DND-41 (cell line): ENCODE data around the gene SLC11A2.

Experiments
- EZH2 ChIP-seq: IDR thresholded peaks from 3 replicates; pipeline ENCODE4 v1.6.1; 2012; ENCODE audit warnings: borderline replicate concordance, low read depth, mild to moderate bottlenecking, moderate library complexity, low read length, inconsistent platforms; ENCODE audit not compliant: severe bottlenecking
- TF ChIP-seq, protein P1 (sequence below): IDR thresholded peaks from 2 replicates; pipeline ENCODE4 v1.5.1; 2012; ENCODE audit warnings: borderline replicate concordance, low read length, moderate library complexity, mild to moderate bottlenecking; ENCODE audit not compliant: poor library complexity, severe bottlenecking; ENCODE audit errors: extremely low read depth

DNA sequence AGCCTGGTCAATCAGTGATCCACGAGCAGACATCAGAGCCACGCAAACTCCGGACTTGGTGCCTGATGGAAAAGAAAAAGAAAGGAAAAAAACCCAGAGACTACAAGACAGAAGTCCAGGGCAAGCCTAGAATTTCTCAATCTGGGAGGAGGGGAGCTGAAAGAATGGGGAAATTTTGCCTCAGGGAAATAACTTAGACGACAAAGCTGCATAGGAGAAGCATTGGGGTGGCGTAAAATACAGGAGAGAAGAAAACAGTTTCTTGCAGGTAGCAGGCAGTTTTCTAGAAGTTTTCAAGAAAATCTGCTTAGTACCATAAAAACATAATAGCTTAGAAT, 2.6 kb upstream of the SLC11A2 start:
- TF ChIP-seq, protein P1, sequence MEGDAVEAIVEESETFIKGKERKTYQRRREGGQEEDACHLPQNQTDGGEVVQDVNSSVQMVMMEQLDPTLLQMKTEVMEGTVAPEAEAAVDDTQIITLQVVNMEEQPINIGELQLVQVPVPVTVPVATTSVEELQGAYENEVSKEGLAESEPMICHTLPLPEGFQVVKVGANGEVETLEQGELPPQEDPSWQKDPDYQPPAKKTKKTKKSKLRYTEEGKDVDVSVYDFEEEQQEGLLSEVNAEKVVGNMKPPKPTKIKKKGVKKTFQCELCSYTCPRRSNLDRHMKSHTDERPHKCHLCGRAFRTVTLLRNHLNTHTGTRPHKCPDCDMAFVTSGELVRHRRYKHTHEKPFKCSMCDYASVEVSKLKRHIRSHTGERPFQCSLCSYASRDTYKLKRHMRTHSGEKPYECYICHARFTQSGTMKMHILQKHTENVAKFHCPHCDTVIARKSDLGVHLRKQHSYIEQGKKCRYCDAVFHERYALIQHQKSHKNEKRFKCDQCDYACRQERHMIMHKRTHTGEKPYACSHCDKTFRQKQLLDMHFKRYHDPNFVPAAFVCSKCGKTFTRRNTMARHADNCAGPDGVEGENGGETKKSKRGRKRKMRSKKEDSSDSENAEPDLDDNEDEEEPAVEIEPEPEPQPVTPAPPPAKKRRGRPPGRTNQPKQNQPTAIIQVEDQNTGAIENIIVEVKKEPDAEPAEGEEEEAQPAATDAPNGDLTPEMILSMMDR, result no peak
- TF ChIP-seq EZH2, result no peak
